GM13976 (cell line): ENCODE results near the gene RPS6KL1.

Experiments used
- DNase-seq: peaks from one replicate; pipeline ENCODE4 v3.0.0; 2012; ENCODE audit warnings: low spot score
- in situ Hi-C: fragments of 300-500 bp; cut with MboI; formaldehyde crosslinking; loops from one replicate; pipeline ENCODE4 v1.12.0; 2022; ENCODE audit warnings: low sequenced_read_pairs, mixed read lengths, inconsistent platforms; ENCODE audit not compliant: unreplicated experiment
- TF ChIP-seq, protein P1 (sequence below): IDR thresholded peaks from 2 replicates; pipeline ENCODE4 v1.5.1; 2012; ENCODE audit warnings: borderline replicate concordance, mild to moderate bottlenecking; ENCODE audit not compliant: insufficient read depth; ENCODE audit errors: extremely low read depth, missing control alignments, control extremely low read depth

RPS6KL1 gene

DNA sequence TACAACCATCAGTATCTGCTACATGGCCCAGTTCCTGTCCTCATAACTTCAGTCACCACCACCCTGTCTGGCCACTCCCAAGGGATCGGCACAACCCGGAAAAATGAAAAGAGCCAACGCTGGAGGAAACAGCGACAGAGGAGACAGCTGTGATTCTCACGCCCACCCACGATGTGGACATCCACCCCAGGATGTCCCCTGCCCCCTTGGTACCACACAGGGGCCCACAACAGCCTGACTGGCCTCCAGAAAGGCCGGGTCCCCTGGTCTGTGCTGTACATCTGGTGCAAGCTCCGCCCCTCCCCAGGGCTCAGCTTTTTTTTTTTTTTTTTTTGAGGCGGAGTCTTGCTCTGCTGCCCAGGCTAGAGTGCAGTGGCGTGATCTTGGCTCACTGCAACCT is 12.5 kb downstream of the RPS6KL1 start:
- peak; percentile 24 for DNase-seq
- in situ Hi-C loops = no loop called here
- TF ChIP-seq, protein P1, sequence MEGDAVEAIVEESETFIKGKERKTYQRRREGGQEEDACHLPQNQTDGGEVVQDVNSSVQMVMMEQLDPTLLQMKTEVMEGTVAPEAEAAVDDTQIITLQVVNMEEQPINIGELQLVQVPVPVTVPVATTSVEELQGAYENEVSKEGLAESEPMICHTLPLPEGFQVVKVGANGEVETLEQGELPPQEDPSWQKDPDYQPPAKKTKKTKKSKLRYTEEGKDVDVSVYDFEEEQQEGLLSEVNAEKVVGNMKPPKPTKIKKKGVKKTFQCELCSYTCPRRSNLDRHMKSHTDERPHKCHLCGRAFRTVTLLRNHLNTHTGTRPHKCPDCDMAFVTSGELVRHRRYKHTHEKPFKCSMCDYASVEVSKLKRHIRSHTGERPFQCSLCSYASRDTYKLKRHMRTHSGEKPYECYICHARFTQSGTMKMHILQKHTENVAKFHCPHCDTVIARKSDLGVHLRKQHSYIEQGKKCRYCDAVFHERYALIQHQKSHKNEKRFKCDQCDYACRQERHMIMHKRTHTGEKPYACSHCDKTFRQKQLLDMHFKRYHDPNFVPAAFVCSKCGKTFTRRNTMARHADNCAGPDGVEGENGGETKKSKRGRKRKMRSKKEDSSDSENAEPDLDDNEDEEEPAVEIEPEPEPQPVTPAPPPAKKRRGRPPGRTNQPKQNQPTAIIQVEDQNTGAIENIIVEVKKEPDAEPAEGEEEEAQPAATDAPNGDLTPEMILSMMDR = no peak

DNA sequence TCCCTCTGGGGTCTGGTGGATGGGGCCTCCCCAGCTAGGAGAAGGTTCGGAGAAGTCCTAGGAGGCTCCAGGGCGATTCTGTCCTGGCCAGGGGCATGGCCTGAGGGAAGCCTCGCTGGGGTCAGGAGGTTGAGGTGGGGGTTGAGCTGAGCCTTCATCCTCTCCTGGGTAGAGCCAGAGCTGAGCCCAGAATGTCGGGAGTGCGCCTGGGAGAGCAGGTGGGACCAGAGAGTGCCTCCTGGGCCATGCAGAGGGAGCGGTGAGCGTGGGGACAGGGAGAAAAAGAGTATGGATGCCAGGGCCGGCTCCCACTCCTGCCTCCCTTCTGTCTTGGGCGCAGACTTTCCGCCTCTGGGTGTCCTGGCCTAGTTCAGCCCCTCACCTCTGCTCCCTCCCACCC is 13.1 kb downstream of the RPS6KL1 start:
- TF ChIP-seq, protein P1 = no peak
- in situ Hi-C loops = no loop called here
- peak; percentile 30 for DNase-seq

DNA sequence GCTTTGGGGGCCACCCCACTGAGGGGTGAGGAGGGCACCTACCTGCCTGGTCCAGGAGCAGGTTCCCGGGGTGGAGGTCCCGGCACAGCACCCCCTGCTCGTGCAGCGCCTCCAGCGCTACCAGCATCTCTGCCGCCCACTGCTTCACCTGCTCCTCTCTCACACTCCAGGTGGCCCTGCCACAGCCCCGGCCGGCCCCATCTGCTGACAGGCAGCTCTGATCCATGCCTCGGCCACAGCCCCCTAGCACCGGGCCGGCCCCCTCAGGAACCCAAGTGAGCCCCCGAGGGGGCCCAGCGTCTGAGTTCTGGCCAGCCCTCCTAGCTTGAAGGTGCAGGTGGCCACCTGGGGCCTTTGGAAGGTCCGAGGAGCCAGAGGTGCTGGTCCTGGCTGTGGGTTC is 13.6 kb downstream of the RPS6KL1 start:
- DNase-seq = peak; percentile 22
- in situ Hi-C loops = no loop called here
- TF ChIP-seq, protein P1 = no peak

DNA sequence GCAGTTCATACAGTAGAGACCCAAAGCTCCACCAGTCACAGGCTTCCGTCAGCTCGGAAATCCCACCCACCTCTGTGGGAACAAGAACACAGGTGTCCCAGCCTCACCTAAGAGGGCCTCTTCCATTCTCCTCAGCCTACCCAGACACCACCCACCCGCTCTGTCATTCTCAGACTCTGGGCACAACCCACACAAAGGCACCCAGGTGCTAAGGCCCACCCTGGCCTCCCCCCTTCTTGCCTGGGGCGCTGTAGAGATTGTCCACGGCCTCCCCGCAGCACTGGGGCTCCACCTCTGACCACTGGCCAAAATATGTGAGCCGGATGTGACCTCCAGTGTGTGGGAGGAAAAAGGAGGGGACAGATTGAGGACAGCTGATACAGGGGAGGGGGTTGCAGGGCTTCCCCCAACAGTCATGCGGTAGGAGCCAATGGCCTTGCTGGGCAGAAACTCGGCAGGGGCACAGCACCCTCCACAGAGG is 14.2 kb downstream of the RPS6KL1 start:
- peak; percentile 28 for DNase-seq
- in situ Hi-C loops = no loop called here
- TF ChIP-seq, protein P1 = no peak

DNA sequence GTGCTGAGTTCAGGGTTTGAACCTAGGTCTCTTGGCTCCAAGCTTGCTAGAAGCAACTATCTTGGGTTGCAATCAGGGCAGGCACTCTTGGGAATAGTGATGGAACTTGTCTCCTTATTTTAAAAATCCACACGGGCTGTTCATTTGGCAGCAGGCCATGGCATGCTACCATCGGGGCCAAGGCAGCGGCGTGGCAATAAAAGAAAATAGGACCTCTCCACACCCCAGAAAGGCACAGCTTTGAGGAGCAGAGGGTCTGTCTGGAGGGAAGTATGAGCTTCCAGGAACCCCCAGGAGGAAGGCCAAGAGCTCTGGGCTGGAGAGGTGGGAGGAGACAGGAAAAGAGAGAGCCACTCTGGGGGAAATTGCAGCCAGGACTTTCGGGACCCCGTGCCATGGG is 15.3 kb downstream of the RPS6KL1 start:
- in situ Hi-C loops = no loop called here
- no peak for DNase-seq
- TF ChIP-seq, protein P1 = no peak

DNA sequence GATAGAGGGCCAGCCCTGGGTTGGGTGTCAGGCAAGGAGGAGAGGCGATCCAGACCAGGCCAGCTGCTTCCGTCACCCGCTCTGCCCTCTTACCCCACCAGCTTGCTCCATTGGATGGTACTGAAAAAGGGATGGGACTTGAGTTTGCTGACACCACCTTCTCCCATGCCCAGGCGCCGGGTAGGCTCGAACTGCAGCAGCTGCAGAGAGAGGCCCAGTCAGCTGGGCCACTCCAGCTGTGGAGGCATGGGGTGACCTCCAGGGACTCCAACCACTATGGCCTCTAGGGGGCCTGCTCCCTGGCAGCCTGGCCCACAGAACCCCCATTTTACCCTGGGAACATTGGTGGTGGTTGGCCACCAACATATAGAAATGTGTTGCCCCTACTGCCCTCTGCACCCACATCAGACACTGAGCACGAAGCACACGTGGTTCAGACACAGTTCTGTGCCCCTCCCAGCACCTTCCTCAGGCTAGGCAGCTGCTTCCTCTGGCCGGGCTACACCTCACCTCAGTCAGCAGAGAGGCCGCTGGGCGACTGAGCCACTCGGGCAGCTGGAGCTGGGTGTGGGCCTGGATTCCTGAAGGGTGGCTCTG is 16.0 kb downstream of the RPS6KL1 start:
- in situ Hi-C loops = no loop called here
- TF ChIP-seq, protein P1 = no peak
- DNase-seq = no peak
